ENCODE results near the gene RXRB.
A peak's percentile ranks its signal among the peaks of the same experiment; 100 is the strongest.

GRCh38 chr6:33161354-33162331 is 38.8 kb downstream of the RXRB start:
- no peak for TF ChIP-seq POLR2A (IDR thresholded peaks at IDR 0.05)
- TF ChIP-seq CTCF (IDR thresholded peaks at IDR 0.05), result peak; percentile 87 to 94 (median 92)
- peak in 1 of 4 donors; percentile 2 for TF ChIP-seq POLR2AphosphoS5 (IDR thresholded peaks at IDR 0.05)
- TF ChIP-seq EP300 (IDR thresholded peaks at IDR 0.05), result no peak

Data from sigmoid colon (tissue), 4 donors.